ENCODE results near the gene PIANP.

The PIANP gene

GRCh38 chr12:6666211-6666610, 34.4 kb downstream of the PIANP start:
- DNase-seq = no peak

DNA sequence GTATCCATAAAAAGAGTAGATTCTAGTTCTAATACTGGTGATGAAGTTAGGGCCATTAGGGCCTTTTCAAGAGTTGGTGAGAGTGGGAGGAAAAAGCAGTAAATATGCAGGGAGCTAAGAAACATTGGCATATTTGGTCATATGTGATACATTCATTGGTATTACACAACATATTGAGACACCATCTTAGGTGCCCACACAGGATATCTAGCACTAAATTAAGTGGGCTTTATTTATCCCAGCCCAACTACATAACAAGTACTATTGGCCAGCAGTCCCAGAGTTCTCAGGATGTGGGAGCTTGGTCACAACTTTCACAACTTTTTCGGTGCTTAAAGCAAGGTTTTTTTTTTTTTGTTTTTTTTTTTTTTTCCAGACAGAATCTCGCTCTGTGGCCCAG, 35.7 kb downstream of the PIANP start:
- no peak for DNase-seq

- DNase-seq = peak; percentile 86
These were observed 37.5 kb downstream of the PIANP start, which contains the start of gene ING4 for GRCh38 chr12:6662906-6663742. ING4 (minus strand) TSS chr12:6663119; CDS start chr12:6663101, 18 bp downstream.

DNA sequence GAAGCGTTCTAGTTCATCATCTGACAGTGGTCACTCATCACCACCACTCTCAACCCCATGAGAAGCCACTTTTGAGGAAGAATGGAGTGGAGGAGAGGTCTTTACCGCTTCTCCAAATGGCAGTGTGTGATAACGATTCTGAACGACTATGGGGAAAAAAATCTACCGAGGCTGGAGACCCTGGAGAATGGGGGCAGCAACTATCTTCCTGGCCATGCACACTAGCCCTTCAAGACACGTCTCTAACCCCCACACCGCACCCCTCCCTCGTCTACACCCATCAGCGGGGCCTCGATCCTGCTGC, 38.1 kb downstream of the PIANP start:
- DNase-seq = no peak

DNA sequence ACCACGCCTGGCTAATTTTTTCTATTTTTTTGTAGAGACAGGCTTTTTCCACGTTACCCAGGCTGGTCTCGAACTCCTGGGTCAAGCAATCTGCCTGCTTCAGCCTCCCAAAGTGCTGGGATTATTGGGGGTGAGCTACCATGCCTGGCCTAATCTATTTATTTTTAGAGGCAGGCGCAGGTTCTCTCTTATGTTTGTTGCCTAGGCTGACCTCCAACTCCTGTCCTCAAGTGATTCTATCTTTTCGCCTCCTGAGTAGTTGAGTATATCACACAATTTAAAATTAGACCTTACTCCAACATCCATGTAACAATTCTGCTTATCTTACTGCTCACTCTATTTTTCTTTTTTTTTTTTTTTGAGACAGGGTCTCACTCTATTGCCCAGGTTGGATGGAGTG, 46.6 kb downstream of the PIANP start:
- no peak for DNase-seq

GRCh38 chr12:6653342-6653741, 47.3 kb downstream of the PIANP start:
- DNase-seq = no peak

- no peak for DNase-seq
These were observed 48.2 kb downstream of the PIANP start for GRCh38 chr12:6652391-6652790.

DNA sequence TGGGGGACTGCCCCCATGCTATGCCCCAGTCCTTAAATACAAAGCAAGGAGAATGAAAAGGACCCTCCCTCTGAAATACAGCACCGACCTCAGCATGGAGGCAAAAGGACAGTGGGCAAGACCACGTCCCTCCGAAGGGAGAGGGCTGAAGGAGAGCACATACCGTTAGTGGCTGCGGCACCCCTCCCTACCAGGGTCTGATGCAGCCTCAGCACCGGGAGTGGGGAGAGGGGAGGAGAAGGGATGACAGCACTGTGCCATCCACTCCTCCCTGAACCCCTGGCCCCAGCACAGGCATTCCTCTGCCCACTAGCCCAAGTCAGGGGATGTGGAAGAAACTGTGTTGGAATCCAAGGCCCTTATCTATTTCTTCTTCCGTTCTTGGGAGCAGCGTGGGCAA, 49.8 kb downstream of the PIANP start:
- DNase-seq = no peak

- DNase-seq = peak; percentile 43
These were observed 53.5 kb downstream of the PIANP start, which contains the start of gene ACRBP for GRCh38 chr12:6647083-6647604. ACRBP (minus strand) TSS chr12:6647432; CDS start chr12:6647366, 66 bp downstream.

DNA sequence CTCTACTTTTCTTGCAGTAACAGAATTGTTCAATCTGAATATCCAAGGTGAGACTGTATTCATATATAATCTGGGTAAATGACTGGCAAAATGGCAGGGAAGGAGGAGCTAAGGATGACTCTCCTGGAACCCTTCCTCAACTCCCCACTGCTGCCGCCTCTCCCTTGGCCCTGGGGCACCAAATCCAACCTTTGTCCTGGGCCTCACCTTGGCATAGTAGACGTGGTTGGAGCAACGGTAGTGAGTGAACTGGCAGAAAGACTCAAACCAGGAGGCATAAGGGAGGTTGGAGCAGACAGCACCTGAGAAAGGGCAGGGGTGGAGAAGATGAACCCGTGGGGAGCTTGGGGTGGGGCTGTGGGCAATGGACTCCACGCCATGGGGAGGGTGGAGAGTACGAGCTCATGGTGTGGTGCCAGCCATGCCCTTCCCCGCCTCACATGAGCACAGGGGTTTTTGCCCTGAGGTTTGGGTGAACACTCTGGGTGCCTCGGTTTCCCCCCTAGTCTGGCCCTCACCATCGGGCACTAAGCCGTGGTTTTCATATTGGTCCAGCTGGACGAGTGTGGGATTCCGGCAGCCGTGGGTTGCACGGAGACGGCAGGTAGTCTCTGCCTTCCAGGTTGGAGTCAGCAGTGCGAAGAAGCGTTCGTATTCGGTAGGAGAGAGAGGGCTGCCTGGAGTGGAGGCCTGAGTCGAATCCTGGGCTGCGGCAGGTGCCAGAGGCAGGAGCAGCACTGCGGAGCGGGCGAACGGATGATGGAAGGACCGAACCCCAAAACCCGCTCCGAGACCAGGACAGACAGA, 54.1 kb downstream of the PIANP start:
- no peak for DNase-seq

GRCh38 chr12:6644903-6645302, 55.7 kb downstream of the PIANP start:
- no peak for DNase-seq

- no peak for DNase-seq
These were observed 56.4 kb downstream of the PIANP start for GRCh38 chr12:6644257-6644596.

All from stimulated activated CD4-positive, alpha-beta T cell treated with anti-CD3 and anti-CD28 coated beads, Interleukin-12 subunit alpha, Interleukin-12 subunit beta, amount 100 ng/mL, for 4 hours (primary cell).